Gastrocnemius medialis (tissue), 4 donors: Measurements from ENCODE around the gene HTT.

ENCODE experiments used
- POLR2A ChIP-seq, 2 donors: fragments of 450-650 bp; IDR thresholded peaks; one replicate each; pipeline ENCODE4 v1.6.1; 2017; ENCODE audit warnings: antibody characterized with exemption in 2 of 2, mild to moderate bottlenecking in 2 of 2, moderate library complexity in 2 of 2
- TF ChIP-seq, protein P1 (sequence below), 5 experiments: fragments of 450-650 bp in 3 of 5; fragments of 200-600 bp in 2 of 5; sonication (generic) in 2 of 5; IDR thresholded peaks in 4 of 5; conservative IDR thresholded peaks in 1 of 5; 1 replicate in 4 of 5; 2 replicates in 1 of 5; pipeline ENCODE4 v1.5.1; 2016 to 2019; ENCODE audit warnings: antibody characterized with exemption in 5 of 5, mild to moderate bottlenecking in 3 of 5, moderate library complexity in 3 of 5

DNA sequence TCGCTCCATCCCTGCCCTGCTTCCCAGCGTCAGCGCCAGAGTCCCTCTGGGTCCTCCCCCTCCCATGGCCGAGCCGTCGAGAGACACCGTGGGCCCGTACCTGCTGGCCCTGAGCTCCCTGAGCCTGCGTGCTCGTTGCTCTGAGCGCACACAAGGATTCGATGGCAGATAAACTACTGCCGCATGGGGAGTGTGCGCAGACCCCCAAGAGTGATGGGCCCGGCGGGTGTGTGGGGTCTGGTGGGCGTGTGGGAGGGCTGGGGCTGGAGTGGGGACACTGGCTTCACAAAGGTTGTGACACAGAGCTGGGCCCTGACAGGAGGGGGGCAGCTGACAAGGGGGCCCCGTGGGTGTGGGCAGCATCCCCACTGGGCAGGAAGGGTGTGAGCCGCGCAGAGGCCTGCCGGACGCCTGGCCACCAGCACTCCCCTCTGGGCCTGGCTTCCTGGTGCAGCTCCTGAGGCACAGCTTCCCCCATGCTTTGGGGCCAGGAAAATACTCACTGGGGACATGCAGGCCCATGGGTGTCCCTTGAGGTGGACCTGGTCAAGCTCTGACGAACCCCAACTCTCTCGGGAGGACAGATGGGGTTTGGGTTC is 213.6 kb downstream of the HTT start:
- TF ChIP-seq, protein P1, sequence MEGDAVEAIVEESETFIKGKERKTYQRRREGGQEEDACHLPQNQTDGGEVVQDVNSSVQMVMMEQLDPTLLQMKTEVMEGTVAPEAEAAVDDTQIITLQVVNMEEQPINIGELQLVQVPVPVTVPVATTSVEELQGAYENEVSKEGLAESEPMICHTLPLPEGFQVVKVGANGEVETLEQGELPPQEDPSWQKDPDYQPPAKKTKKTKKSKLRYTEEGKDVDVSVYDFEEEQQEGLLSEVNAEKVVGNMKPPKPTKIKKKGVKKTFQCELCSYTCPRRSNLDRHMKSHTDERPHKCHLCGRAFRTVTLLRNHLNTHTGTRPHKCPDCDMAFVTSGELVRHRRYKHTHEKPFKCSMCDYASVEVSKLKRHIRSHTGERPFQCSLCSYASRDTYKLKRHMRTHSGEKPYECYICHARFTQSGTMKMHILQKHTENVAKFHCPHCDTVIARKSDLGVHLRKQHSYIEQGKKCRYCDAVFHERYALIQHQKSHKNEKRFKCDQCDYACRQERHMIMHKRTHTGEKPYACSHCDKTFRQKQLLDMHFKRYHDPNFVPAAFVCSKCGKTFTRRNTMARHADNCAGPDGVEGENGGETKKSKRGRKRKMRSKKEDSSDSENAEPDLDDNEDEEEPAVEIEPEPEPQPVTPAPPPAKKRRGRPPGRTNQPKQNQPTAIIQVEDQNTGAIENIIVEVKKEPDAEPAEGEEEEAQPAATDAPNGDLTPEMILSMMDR (IDR thresholded peaks at IDR 0.05 in 4 of 5, conservative IDR thresholded peaks at IDR 0.05 in 1 of 5), result no peak
- no peak for TF ChIP-seq POLR2A (IDR thresholded peaks at IDR 0.05)
